ENCODE measurements around the gene DNAJC5G.
"Not testable (repeated sequence)": the region's sequence is repeated elsewhere in the genome, so short reads cannot be mapped to it uniquely, and the experiment has no call there.

The DNAJC5G gene

GRCh38 chr2:27280826-27281225 lies 5.6 kb downstream of the DNAJC5G start:
- no peak for DNase-seq (ENCODE audit: low read depth, low spot score)

- no peak for DNase-seq (ENCODE audit: low read depth, low spot score)
Observed at GRCh38 chr2:27281442-27281841, 6.2 kb downstream of the DNAJC5G start.

GRCh38 chr2:27281855-27282559 lies 6.8 kb downstream of the DNAJC5G start, which contains the start of gene TRIM54:
TSS of gene TRIM54 (plus strand) at chr2:27282429. CDS start at chr2:27282732, 303 bp downstream.
- DNase-seq (ENCODE audit: low read depth, low spot score), result no peak

GRCh38 chr2:27282892-27283291 lies 7.7 kb downstream of the DNAJC5G start:
- peak; percentile 58 for DNase-seq (ENCODE audit: low read depth, low spot score)

- no peak for DNase-seq (ENCODE audit: low read depth, low spot score)
Observed at GRCh38 chr2:27284996-27285395, 9.8 kb downstream of the DNAJC5G start.

- no peak for DNase-seq (ENCODE audit: low read depth, low spot score)
Observed at GRCh38 chr2:27285481-27285880, 10.2 kb downstream of the DNAJC5G start.

- DNase-seq (ENCODE audit: low read depth, low spot score), result no peak
Observed at GRCh38 chr2:27288610-27289009, 13.4 kb downstream of the DNAJC5G start.

GRCh38 chr2:27290549-27290948 lies 15.3 kb downstream of the DNAJC5G start:
- DNase-seq (ENCODE audit: low read depth, low spot score), result no peak

GRCh38 chr2:27291865-27292264 lies 16.6 kb downstream of the DNAJC5G start:
- peak; percentile 60 for DNase-seq (ENCODE audit: low read depth, low spot score)

- no peak for DNase-seq (ENCODE audit: low read depth, low spot score)
Observed at GRCh38 chr2:27294928-27295327, 19.7 kb downstream of the DNAJC5G start.

GRCh38 chr2:27296481-27296880 lies 21.2 kb downstream of the DNAJC5G start:
- no peak for DNase-seq (ENCODE audit: low read depth, low spot score)

- no peak for DNase-seq (ENCODE audit: low read depth, low spot score)
Observed at GRCh38 chr2:27297195-27297594, 22.0 kb downstream of the DNAJC5G start.

GRCh38 chr2:27298391-27299080 lies 23.3 kb downstream of the DNAJC5G start:
- DNase-seq (ENCODE audit: low read depth, low spot score), result no peak

- DNase-seq (ENCODE audit: low read depth, low spot score), result not testable (repeated sequence)
Observed at GRCh38 chr2:27300606-27301005, 25.4 kb downstream of the DNAJC5G start.

GRCh38 chr2:27303093-27304025 lies 28.1 kb downstream of the DNAJC5G start:
- DNase-seq (ENCODE audit: low read depth, low spot score), result peak; percentile 69

GRCh38 chr2:27304488-27305240 lies 29.4 kb downstream of the DNAJC5G start:
- no peak for DNase-seq (ENCODE audit: low read depth, low spot score)

- no peak for DNase-seq (ENCODE audit: low read depth, low spot score)
Observed at GRCh38 chr2:27305516-27305915, 30.3 kb downstream of the DNAJC5G start.

GRCh38 chr2:27306136-27306535 lies 30.9 kb downstream of the DNAJC5G start:
- DNase-seq (ENCODE audit: low read depth, low spot score), result no peak

GRCh38 chr2:27306573-27307286 lies 31.5 kb downstream of the DNAJC5G start:
- no peak for DNase-seq (ENCODE audit: low read depth, low spot score)

- no peak for DNase-seq (ENCODE audit: low read depth, low spot score)
Observed at GRCh38 chr2:27307287-27307544, 32.0 kb downstream of the DNAJC5G start.

Data from ELF-1 (cell line).